Mesendoderm (in vitro differentiated cells): ENCODE data around the gene DAND5. TPM values are rescaled to one million over a fixed set of nuclear protein-coding genes. Genes with fewer than 3 reads are reported as not detected.

Experiments used
- DNase-seq: peaks from one replicate; pipeline ENCODE4 v3.0.0; 2013
- H2AK5ac ChIP-seq: 2 replicates; pipeline ENCODE4 v1.6.1; 2013; ENCODE audit warnings: low read length, inconsistent platforms
- H2BK120ac ChIP-seq: 2 replicates; pipeline ENCODE4 v1.6.1; 2013; ENCODE audit warnings: low read depth, mild to moderate bottlenecking, low read length, moderate library complexity, mixed read lengths
- H2BK15ac ChIP-seq: replicated peaks from 2 replicates; pipeline ENCODE4 v1.6.1; 2013; ENCODE audit warnings: low read depth, mild to moderate bottlenecking, moderate library complexity
- H2BK5ac ChIP-seq: 2 replicates; pipeline ENCODE4 v1.6.1; 2013; ENCODE audit warnings: low read length, inconsistent platforms
- H3K18ac ChIP-seq: 2 replicates; pipeline ENCODE4 v1.6.1; 2013; ENCODE audit warnings: mild to moderate bottlenecking, low read length, mixed read lengths
- H3K23ac ChIP-seq: one replicate; pipeline ENCODE4 v1.6.1; 2013; ENCODE audit warnings: low read length
- H3K27ac ChIP-seq: 2 replicates; pipeline ENCODE4 v1.5.1; 2013; ENCODE audit warnings: low read depth, mild to moderate bottlenecking, inconsistent platforms, low read length, moderate library complexity
- H3K27me3 ChIP-seq: 2 replicates; pipeline ENCODE4 v1.6.1; 2013; ENCODE audit warnings: low read length, control low read depth, mild to moderate bottlenecking, inconsistent platforms; ENCODE audit not compliant: insufficient read depth, poor library complexity
- H3K36me3 ChIP-seq: 2 replicates; pipeline ENCODE4 v1.6.1; 2013; ENCODE audit warnings: low read length, inconsistent platforms; ENCODE audit not compliant: control insufficient read depth, insufficient read depth
- H3K4ac ChIP-seq: one replicate; pipeline ENCODE4 v1.6.1; 2013; ENCODE audit warnings: low read depth, mild to moderate bottlenecking, low read length, moderate library complexity
- H3K4me1 ChIP-seq: 2 replicates; pipeline ENCODE4 v1.6.1; 2013; ENCODE audit warnings: low read depth, low read length, inconsistent platforms; ENCODE audit not compliant: control insufficient read depth
- H3K4me2 ChIP-seq: 2 replicates; pipeline ENCODE4 v1.6.1; 2013; ENCODE audit warnings: low read length
- H3K4me3 ChIP-seq: 2 replicates; pipeline ENCODE4 v1.5.1; 2013; ENCODE audit warnings: mild to moderate bottlenecking, low read length
- H3K56ac ChIP-seq: one replicate; pipeline ENCODE4 v1.6.1; 2013; ENCODE audit warnings: low read length
- H3K79me1 ChIP-seq: 2 replicates; pipeline ENCODE4 v1.6.1; 2013; ENCODE audit warnings: low read length, inconsistent platforms
- H3K79me2 ChIP-seq: 2 replicates; pipeline ENCODE4 v1.6.1; 2013; ENCODE audit warnings: mild to moderate bottlenecking, low read length; ENCODE audit not compliant: control insufficient read depth, insufficient read depth
- H3K9ac ChIP-seq: 2 replicates; pipeline ENCODE4 v1.6.1; 2013; ENCODE audit warnings: low read length, inconsistent platforms
- H4K5ac ChIP-seq: one replicate; pipeline ENCODE4 v1.6.1; 2013; ENCODE audit warnings: low read length
- H4K8ac ChIP-seq: one replicate; pipeline ENCODE4 v1.6.1; 2013; ENCODE audit warnings: low read depth, mild to moderate bottlenecking, control low read depth, low read length, moderate library complexity
- WGBS: extraction: QIAGEN DNeasy Blood & Tissue Kit; methylation state at CpG from one replicate; pipeline ENCODE4 v1.1.7; 2013; ENCODE audit warnings: low lambda C conversion rate, missing lambda C conversion rate; ENCODE audit not compliant: insufficient coverage; ENCODE audit errors: extremely low coverage; 5-methylcytosine and 5-hydroxymethylcytosine counted together
- polyA plus RNA-seq, 2 experiments: library from polyadenylated mRNA; stranded (reverse); fragments of 200-250 nt; gene quantifications; one replicate each; pipeline ENCODE4 v1.2.3, GENCODE V29; 2013

Gene DAND5
- polyA plus RNA-seq (2013, experiment 1 of 2) = 0.03 TPM
- polyA plus RNA-seq (2013, experiment 2 of 2) = 0.01 TPM

- DNase-seq = no peak
- no peak within 1 kb of the TSS for H3K4me3 ChIP-seq
- no peaks in the 10 kb centered on the region for H3K27me3 ChIP-seq
- no CpG with 5 or more reads among the region's 14 CpGs for WGBS
- H2AK5ac ChIP-seq = no peak within 1 kb of the TSS
- H4K5ac ChIP-seq = no peak within 1 kb of the TSS
- no peak within 1 kb of the TSS for H3K4ac ChIP-seq
- no peak within 1 kb of the TSS for H3K23ac ChIP-seq
- no peak within 1 kb of the TSS for H3K27ac ChIP-seq
- no peaks in the 10 kb centered on the region for H3K36me3 ChIP-seq
- no peak within 1 kb of the TSS for H2BK15ac ChIP-seq
- no peaks in the 10 kb centered on the region for H3K4me1 ChIP-seq
- no peaks in the 10 kb centered on the region for H3K79me2 ChIP-seq
- H3K56ac ChIP-seq = no peak within 1 kb of the TSS
- H4K8ac ChIP-seq = no peak within 1 kb of the TSS
- H2BK120ac ChIP-seq = no peak within 1 kb of the TSS
- H2BK5ac ChIP-seq = no peak within 1 kb of the TSS
- no peak within 1 kb of the TSS for H3K9ac ChIP-seq
- H3K4me2 ChIP-seq = no peak within 1 kb of the TSS
- no peak within 1 kb of the TSS for H3K18ac ChIP-seq
- H3K79me1 ChIP-seq = no peaks in the 10 kb centered on the region
Measured at GRCh38 chr19:12969292-12969988, at the start of gene DAND5. Gene DAND5, plus strand, starts transcription at chr19:12969576. Its CDS starts 85 bp downstream, at chr19:12969661.

- no peak overlapping the region for H3K4me2 ChIP-seq
- no peak overlapping the region for H2BK120ac ChIP-seq
- H3K18ac ChIP-seq = no peak overlapping the region
- no peak for DNase-seq
- H4K5ac ChIP-seq = no peak overlapping the region
- no peak overlapping the region for H3K4ac ChIP-seq
- H3K4me1 ChIP-seq = no peaks in the 10 kb centered on the region
- peaks cover 8% of the 10 kb centered on the region for H3K36me3 ChIP-seq
- no peak overlapping the region for H3K4me3 ChIP-seq
- H2AK5ac ChIP-seq = no peak overlapping the region
- no peak overlapping the region for H2BK5ac ChIP-seq
- no peak overlapping the region for H3K9ac ChIP-seq
- H3K79me2 ChIP-seq = no peaks in the 10 kb centered on the region
- no peaks in the 10 kb centered on the region for H3K79me1 ChIP-seq
- H2BK15ac ChIP-seq = no peak overlapping the region
- H3K56ac ChIP-seq = no peak overlapping the region
- no peak overlapping the region for H3K27ac ChIP-seq
- no peak overlapping the region for H4K8ac ChIP-seq
- no CpG with 5 or more reads among the region's 3 CpGs for WGBS
- H3K27me3 ChIP-seq = no peaks in the 10 kb centered on the region
- no peak overlapping the region for H3K23ac ChIP-seq
Measured at GRCh38 chr19:12921047-12921446, 48.3 kb upstream of the DAND5 start.

GRCh38 chr19:12922959-12923358, 46.4 kb upstream of the DAND5 start:
- peaks cover 13% of the 10 kb centered on the region for H3K36me3 ChIP-seq
- H3K18ac ChIP-seq = no peak overlapping the region
- no peak overlapping the region for H3K56ac ChIP-seq
- no peak overlapping the region for H4K8ac ChIP-seq
- H3K4me2 ChIP-seq = no peak overlapping the region
- no peak overlapping the region for H3K9ac ChIP-seq
- no peak overlapping the region for H2BK15ac ChIP-seq
- no peak overlapping the region for H3K4ac ChIP-seq
- DNase-seq = no peak
- H3K27ac ChIP-seq = no peak overlapping the region
- H2BK5ac ChIP-seq = no peak overlapping the region
- H3K4me1 ChIP-seq = no peaks in the 10 kb centered on the region
- no peak overlapping the region for H4K5ac ChIP-seq
- H3K4me3 ChIP-seq = no peak overlapping the region
- no peak overlapping the region for H2BK120ac ChIP-seq
- H2AK5ac ChIP-seq = no peak overlapping the region
- H3K23ac ChIP-seq = no peak overlapping the region
- no peaks in the 10 kb centered on the region for H3K27me3 ChIP-seq
- H3K79me1 ChIP-seq = no peaks in the 10 kb centered on the region
- H3K79me2 ChIP-seq = no peaks in the 10 kb centered on the region
- no CpG with 5 or more reads among the region's 4 CpGs for WGBS

- no CpG with 5 or more reads among the region's 29 CpGs for WGBS
- Histone ChIP-seq H3K4me2 (no peak overlapping the region), H3K56ac (no peak overlapping the region)
Measured at GRCh38 chr19:12924621-12925310, 44.6 kb upstream of the DAND5 start.

GRCh38 chr19:12930002-12930645, 39.3 kb upstream of the DAND5 start:
- Histone ChIP-seq H2BK15ac (no peak overlapping the region), H3K9ac (no peak overlapping the region), H4K5ac (no peak overlapping the region), H3K4me3 (no peak overlapping the region), H4K8ac (no peak overlapping the region), H3K79me1 (peaks cover 11% of the 10 kb centered on the region), H3K4me2 (no peak overlapping the region), H3K4ac (no peak overlapping the region), H3K27ac (no peak overlapping the region), H2AK5ac (no peak overlapping the region), H3K36me3 (peaks cover 10% of the 10 kb centered on the region), H2BK120ac (no peak overlapping the region), H2BK5ac (no peak overlapping the region), H3K4me1 (peaks cover 2% of the 10 kb centered on the region), H3K23ac (no peak overlapping the region), H3K56ac (no peak overlapping the region), H3K27me3 (no peaks in the 10 kb centered on the region), H3K18ac (no peak overlapping the region), H3K79me2 (peaks cover 16% of the 10 kb centered on the region)
- WGBS = no CpG with 5 or more reads among the region's 19 CpGs
- no peak for DNase-seq

More at GRCh38 chr19:12924621-12925310, 44.6 kb upstream of the DAND5 start:
- no peak overlapping the region for H2BK15ac ChIP-seq
- no peak overlapping the region for H3K9ac ChIP-seq
- H3K18ac ChIP-seq = no peak overlapping the region
- H3K4me1 ChIP-seq = no peaks in the 10 kb centered on the region
- peaks cover 18% of the 10 kb centered on the region for H3K36me3 ChIP-seq
- no peaks in the 10 kb centered on the region for H3K79me2 ChIP-seq
- no peak overlapping the region for H4K5ac ChIP-seq
- H3K27ac ChIP-seq = no peak overlapping the region
- H2AK5ac ChIP-seq = no peak overlapping the region
- H3K4me3 ChIP-seq = no peak overlapping the region
- DNase-seq = no peak
- no peak overlapping the region for H3K23ac ChIP-seq
- H3K4ac ChIP-seq = no peak overlapping the region
- H2BK120ac ChIP-seq = no peak overlapping the region
- no peak overlapping the region for H4K8ac ChIP-seq
- H3K79me1 ChIP-seq = no peaks in the 10 kb centered on the region
- H2BK5ac ChIP-seq = no peak overlapping the region
- no peaks in the 10 kb centered on the region for H3K27me3 ChIP-seq
